ENCODE results near the gene FMO2. TPM values are rescaled to one million over a fixed set of nuclear protein-coding genes. Genes with fewer than 3 reads are reported as not detected.

The FMO2 gene
- total RNA-seq, 6 experiments from 2014 or later, result not detected

- TF ChIP-seq CTCF (IDR thresholded peaks at IDR 0.05), result no peak
- H3K27me3 Mint-ChIP-seq (ENCODE audit: insufficient read depth), result peaks cover 3% of the 10 kb centered on the region
- H3K36me3 Mint-ChIP-seq (ENCODE audit: low read depth), result no peaks in the 10 kb centered on the region
- DNase-seq, result no peak
- H3K4me3 Mint-ChIP-seq, result no peak overlapping the region
- H3K4me1 Mint-ChIP-seq (ENCODE audit: low read depth), result peaks cover 10% of the 10 kb centered on the region
- no peaks in the 10 kb centered on the region for H3K9me3 Mint-ChIP-seq
- no peak overlapping the region for H3K27ac Mint-ChIP-seq
Observed at GRCh38 chr1:171250263-171250662, 65.2 kb downstream of the FMO2 start.

GRCh38 chr1:171251042-171251951 lies 66.2 kb downstream of the FMO2 start:
- Mint-ChIP-seq H3K36me3 (ENCODE audit: low read depth) (no peaks in the 10 kb centered on the region), H3K27me3 (ENCODE audit: insufficient read depth) (peaks cover 6% of the 10 kb centered on the region), H3K4me3 (peak overlapping the region; percentile 85), H3K27ac (no peak overlapping the region), H3K4me1 (ENCODE audit: low read depth) (peaks cover 16% of the 10 kb centered on the region), H3K9me3 (no peaks in the 10 kb centered on the region)
- no peak for DNase-seq
- TF ChIP-seq CTCF (IDR thresholded peaks at IDR 0.05), result peak; percentile 72

- TF ChIP-seq CTCF (IDR thresholded peaks at IDR 0.05), result peak; percentile 10; the same call in 1 of the 2 replicates
- Mint-ChIP-seq H3K4me3 (peak overlapping the region; percentile 85; the same call in 1 of the 2 replicates), H3K27ac (no peak overlapping the region), H3K36me3 (ENCODE audit: low read depth) (no peaks in the 10 kb centered on the region), H3K9me3 (no peaks in the 10 kb centered on the region), H3K4me1 (ENCODE audit: low read depth) (peaks cover 19% of the 10 kb centered on the region), H3K27me3 (ENCODE audit: insufficient read depth) (peaks cover 6% of the 10 kb centered on the region)
- no peak for DNase-seq
Observed at GRCh38 chr1:171251952-171252300, 66.8 kb downstream of the FMO2 start.

GRCh38 chr1:171252482-171252881 lies 67.4 kb downstream of the FMO2 start:
- Mint-ChIP-seq H3K36me3 (ENCODE audit: low read depth) (no peaks in the 10 kb centered on the region), H3K4me1 (ENCODE audit: low read depth) (peaks cover 24% of the 10 kb centered on the region), H3K9me3 (no peaks in the 10 kb centered on the region), H3K27me3 (ENCODE audit: insufficient read depth) (peaks cover 6% of the 10 kb centered on the region), H3K27ac (no peak overlapping the region), H3K4me3 (no peak overlapping the region)
- TF ChIP-seq CTCF (IDR thresholded peaks at IDR 0.05), result no peak
- DNase-seq, result no peak

GRCh38 chr1:171254859-171255258 lies 69.8 kb downstream of the FMO2 start:
- TF ChIP-seq CTCF (IDR thresholded peaks at IDR 0.05), result no peak
- Mint-ChIP-seq H3K36me3 (ENCODE audit: low read depth) (no peaks in the 10 kb centered on the region), H3K9me3 (no peaks in the 10 kb centered on the region), H3K27me3 (ENCODE audit: insufficient read depth) (peaks cover 4% of the 10 kb centered on the region; the same call in 1 of the 2 replicates), H3K4me3 (no peak overlapping the region), H3K4me1 (ENCODE audit: low read depth) (peaks cover 25% of the 10 kb centered on the region), H3K27ac (no peak overlapping the region)
- peak; percentile 59 for DNase-seq
